ENCODE measurements around the gene UBE2D4. TPM values are rescaled to one million over a fixed set of nuclear protein-coding genes. Genes with fewer than 3 reads are reported as not detected.
A peak's percentile ranks its signal among the peaks of the same experiment; 100 is the strongest.

UBE2D4 gene
- polyA plus RNA-seq, 1 experiment, result 18.6 TPM

GRCh38 chr7:43902542-43903054, 23.6 kb upstream of the UBE2D4 start:
- POLR2A ChIA-PET, result no interaction called here
- CTCF ChIA-PET, result no interaction called here
- H3K9me3 ChIP-seq (ENCODE audit: control insufficient read depth, insufficient read depth, low read length), result no peaks in the 10 kb centered on the region
- no peak for DNase-seq (ENCODE audit: low read depth, low spot score)
- no peak for TF ChIP-seq CTCF (IDR thresholded peaks at IDR 0.05; ENCODE audit: low read depth, low read length)
- no peaks in the 10 kb centered on the region for H3K27me3 ChIP-seq (ENCODE audit: control insufficient read depth, insufficient read depth, low read length)
- H3K4me3 ChIP-seq (ENCODE audit: low read depth, low read length), result no peak overlapping the region
- no peak overlapping the region for H3K27ac ChIP-seq (ENCODE audit: low read depth, low read length)

GRCh38 chr7:43904533-43905208, 21.6 kb upstream of the UBE2D4 start:
- no peak overlapping the region for H3K27ac ChIP-seq (ENCODE audit: low read depth, low read length)
- ChIA-PET POLR2A (interaction anchor here (0.9 to 1.4 kb wide), 3 partner anchors 14 to 35 kb away, joined by 3 to 4 read pairs (median 3); partner anchors contain the start of genes MRPS24 and UBE2D4), CTCF (interaction anchor here (0.5 to 0.7 kb wide), 2 partner anchors 35 to 65 kb away, joined by 3 read pairs; partner anchors contain the start of gene MRPS24)
- H3K9me3 ChIP-seq (ENCODE audit: control insufficient read depth, insufficient read depth, low read length), result no peaks in the 10 kb centered on the region
- H3K27me3 ChIP-seq (ENCODE audit: control insufficient read depth, insufficient read depth, low read length), result no peaks in the 10 kb centered on the region
- DNase-seq (ENCODE audit: low read depth, low spot score), result no peak
- no peak for TF ChIP-seq CTCF (IDR thresholded peaks at IDR 0.05; ENCODE audit: low read depth, low read length)
- peak overlapping the region; percentile 81 for H3K4me3 ChIP-seq (ENCODE audit: low read depth, low read length)

GRCh38 chr7:43905209-43905946, 20.9 kb upstream of the UBE2D4 start:
- TF ChIP-seq CTCF (IDR thresholded peaks at IDR 0.05; ENCODE audit: low read depth, low read length), result no peak
- ChIA-PET POLR2A (interaction anchor here (0.9 to 1.4 kb wide), 2 partner anchors 21 to 36 kb away, joined by 3 read pairs; partner anchors contain the start of genes MRPS24 and UBE2D4), CTCF (interaction anchor here (0.5 to 0.7 kb wide), 3 partner anchors 36 to 184 kb away, joined by 3 read pairs; partner anchors contain the start of gene MRPS24)
- DNase-seq (ENCODE audit: low read depth, low spot score), result no peak
- Histone ChIP-seq H3K9me3 (ENCODE audit: control insufficient read depth, insufficient read depth, low read length) (no peaks in the 10 kb centered on the region), H3K27ac (ENCODE audit: low read depth, low read length) (peak overlapping the region; percentile 39), H3K27me3 (ENCODE audit: control insufficient read depth, insufficient read depth, low read length) (no peaks in the 10 kb centered on the region), H3K4me3 (ENCODE audit: low read depth, low read length) (peak overlapping the region; percentile 81)

GRCh38 chr7:43905956-43906330, 20.3 kb upstream of the UBE2D4 start:
- H3K4me3 ChIP-seq (ENCODE audit: low read depth, low read length), result peak overlapping the region; percentile 81
- H3K9me3 ChIP-seq (ENCODE audit: control insufficient read depth, insufficient read depth, low read length), result no peaks in the 10 kb centered on the region
- CTCF ChIA-PET, result no interaction called here
- H3K27ac ChIP-seq (ENCODE audit: low read depth, low read length), result peak overlapping the region; percentile 61
- no peak for TF ChIP-seq CTCF (IDR thresholded peaks at IDR 0.05; ENCODE audit: low read depth, low read length)
- H3K27me3 ChIP-seq (ENCODE audit: control insufficient read depth, insufficient read depth, low read length), result no peaks in the 10 kb centered on the region
- POLR2A ChIA-PET, result no interaction called here
- no peak for DNase-seq (ENCODE audit: low read depth, low spot score)
